Endothelial cell of umbilical vein (primary cell): ENCODE measurements around the gene GFAP. TPM values are rescaled to one million over a fixed set of nuclear protein-coding genes. Genes with fewer than 3 reads are reported as not detected.

Experiments used
- BruUV-seq: library from RNA; stranded (reverse); fragments of 400-500 nt; replicated peaks from 2 replicates; lab custom pipeline; 2021; lab: Mats Ljungman, UMichigan
- CTCF ChIA-PET: fragments of 300-600, 350-600 bp; sonication (Branson Sonifier 250); formaldehyde crosslinking; loops from one replicate; lab custom pipeline; 2021; ENCODE audit warnings: antibody characterized with exemption, inconsistent platforms; lab: Charles Lee
- POLR2A ChIA-PET: fragments of 300-600, 350-600 bp; sonication (Branson Sonifier 250); formaldehyde crosslinking; loops from one replicate; lab custom pipeline; 2021; ENCODE audit warnings: antibody characterized with exemption, inconsistent platforms; lab: Charles Lee
- DNase-seq: peaks from one replicate; pipeline ENCODE4 v3.0.0-alpha.2; 2011; ENCODE audit warnings: low read depth, low spot score
- FAIRE-seq: peaks from 2 replicates; lab custom pipeline; 2011; peaks lifted over from hg19 to GRCh38; lab: Jason Lieb, UNC
- H2AFZ ChIP-seq: 2 replicates; pipeline ENCODE4 v1.6.0; 2012; ENCODE audit warnings: low read depth, low read length, control low read depth, inconsistent platforms
- H3K27ac ChIP-seq: 2 replicates; pipeline ENCODE4 v1.5.1; 2011; ENCODE audit warnings: low read depth, mild to moderate bottlenecking, control low read depth, low read length, moderate library complexity; ENCODE audit not compliant: insufficient read depth
- H3K27me3 ChIP-seq, 2 experiments: 2 replicates each; pipeline versions ENCODE4 v1.6.0 to v1.6.1; 2011; ENCODE audit warnings: low read length in 2 of 2, mixed read lengths in 1 of 2; ENCODE audit not compliant: control insufficient read depth in 2 of 2, insufficient read depth in 2 of 2
- H3K36me3 ChIP-seq, 2 experiments: 2 replicates in 1 of 2; 3 replicates in 1 of 2; pipeline ENCODE4 v1.5.1; 2011; ENCODE audit warnings: low read length in 2 of 2, mild to moderate bottlenecking in 1 of 2, moderate library complexity in 1 of 2; ENCODE audit not compliant: control insufficient read depth in 2 of 2, insufficient read depth in 2 of 2; ENCODE audit errors: extremely low read depth in 1 of 2
- H3K4me1 ChIP-seq: 3 replicates; pipeline ENCODE4 v1.5.1; 2011; ENCODE audit warnings: mild to moderate bottlenecking, low read length; ENCODE audit not compliant: control insufficient read depth, insufficient read depth; ENCODE audit errors: extremely low read depth
- H3K4me2 ChIP-seq: 2 replicates; pipeline ENCODE4 v1.6.1; 2011; ENCODE audit warnings: low read length, control low read depth, mixed read lengths; ENCODE audit not compliant: insufficient read depth
- H3K4me3 ChIP-seq, 3 experiments: fragments of 200-600 bp in 1 of 3; sonication (generic), shearing (Covaris generic) in 1 of 3; replicated peaks in 1 of 3; 2 replicates each; pipeline ENCODE4 v1.5.1; 2011 to 2016; ENCODE audit warnings: control low read depth in 3 of 3, low read length in 3 of 3, mild to moderate bottlenecking in 2 of 3, inconsistent platforms in 1 of 3, low read depth in 1 of 3, moderate library complexity in 1 of 3; ENCODE audit not compliant: insufficient read depth in 1 of 3
- H3K79me2 ChIP-seq: 2 replicates; pipeline ENCODE4 v1.6.0; 2012; ENCODE audit warnings: low read length, inconsistent platforms; ENCODE audit not compliant: control insufficient read depth, insufficient read depth
- H3K9ac ChIP-seq: replicated peaks from 2 replicates; pipeline ENCODE3; 2011; ENCODE audit warnings: low read length, control low read depth; ENCODE audit not compliant: insufficient read depth; ENCODE audit errors: extremely low read depth
- H3K9me1 ChIP-seq: replicated peaks from 3 replicates; pipeline ENCODE4 v1.6.0; 2011; ENCODE audit warnings: mild to moderate bottlenecking, low read length; ENCODE audit not compliant: control insufficient read depth, insufficient read depth; ENCODE audit errors: extremely low read depth
- H3K9me3 ChIP-seq: replicated peaks from 2 replicates; pipeline ENCODE4 v1.5.1; 2012; ENCODE audit warnings: low read length, inconsistent platforms; ENCODE audit not compliant: control insufficient read depth, insufficient read depth
- H4K20me1 ChIP-seq: replicated peaks from 2 replicates; pipeline ENCODE3; 2011; ENCODE audit warnings: mild to moderate bottlenecking, low read length; ENCODE audit not compliant: control insufficient read depth, insufficient read depth; ENCODE audit errors: extremely low read depth
- CTCF ChIP-seq, 2 donors: IDR thresholded peaks; 1 replicate in 1 of 2; 2 replicates in 1 of 2; pipeline ENCODE4 v1.5.1; 2011; ENCODE audit warnings: low read length in 2 of 2, mild to moderate bottlenecking in 2 of 2, moderate library complexity in 2 of 2, control low read depth in 1 of 2, inconsistent platforms in 1 of 2, low read depth in 1 of 2; ENCODE audit not compliant: insufficient read depth in 1 of 2; ENCODE audit errors: extremely low read depth in 1 of 2
- EZH2 ChIP-seq: IDR thresholded peaks from 2 replicates; pipeline ENCODE4 v1.6.1; 2012; ENCODE audit warnings: borderline replicate concordance, low read depth, mild to moderate bottlenecking, moderate library complexity, low read length, inconsistent platforms; ENCODE audit not compliant: severe bottlenecking
- FOS ChIP-seq: IDR thresholded peaks from 2 replicates; pipeline ENCODE4 v1.6.1; 2011; ENCODE audit warnings: mild to moderate bottlenecking, low read length, moderate library complexity, borderline replicate concordance; ENCODE audit not compliant: insufficient read depth
- GATA2 ChIP-seq: IDR thresholded peaks from 2 replicates; pipeline ENCODE4 v1.7.0; 2011; ENCODE audit warnings: low read depth, mild to moderate bottlenecking, moderate library complexity, mixed read lengths, low read length; ENCODE audit not compliant: insufficient read length, insufficient read depth
- JUN ChIP-seq: IDR thresholded peaks from 2 replicates; pipeline ENCODE4 v1.6.1; 2011; ENCODE audit warnings: borderline replicate concordance, low read depth; ENCODE audit not compliant: insufficient read length, insufficient read depth
- MYC ChIP-seq: IDR thresholded peaks from one replicate; pipeline ENCODE4 v1.6.1; 2011; ENCODE audit warnings: mild to moderate bottlenecking, low read depth, low read length
- POLR2A ChIP-seq: IDR thresholded peaks from 2 replicates; pipeline ENCODE4 v1.6.1; 2012; ENCODE audit warnings: low read depth, mild to moderate bottlenecking, control low read depth, low read length
- POLR2AphosphoS5 ChIP-seq: IDR thresholded peaks from 2 replicates; pipeline ENCODE4 v1.6.1; 2012; ENCODE audit warnings: low read depth, mild to moderate bottlenecking, control low read depth, low read length, moderate library complexity; ENCODE audit not compliant: insufficient read depth
- dilution Hi-C: fragments of 300-500 bp; cut with MboI; formaldehyde crosslinking; loops from one replicate; pipeline ENCODE4 v1.15.0; 2019; ENCODE audit warnings: low sequenced_read_pairs; ENCODE audit not compliant: extremely low pct_ligation_motif_present
- intact Hi-C: fragments of 100-400 bp; cut with micrococcal nuclease; formaldehyde crosslinking; loops from one replicate; pipeline ENCODE4 v1.10.0; 2022
- polyA plus RNA-seq, 4 experiments: library from polyadenylated mRNA; depleted of rRNA in 3 of 4; stranded (reverse) in 3 of 4; unstranded in 1 of 4; fragments of >200 nt; gene quantifications; 2 replicates each; pipeline versions ENCODE4 v1.2.1 to v1.2.3, GENCODE V29; 2011 to 2012; ENCODE audit warnings: missing spikeins in 1 of 4
- total RNA-seq: library from RNA; stranded (reverse); gene quantifications from 2 replicates; pipeline ENCODE4 v1.2.3, GENCODE V29; 2021
- TF ChIP-seq, protein P1 (sequence below): IDR thresholded peaks from 2 replicates; pipeline ENCODE4 v1.6.1; 2011; ENCODE audit not compliant: insufficient read depth, insufficient read length

The GFAP gene
- total and polyA plus RNA-seq, 2 donors (not counting 3 experiments of a cell fraction or from before 2014, with no cell fraction given), result 0.07 to 0.42 TPM

- dilution Hi-C loops, result no loop called here
- BruUV-seq, result no TSS peak
- Histone ChIP-seq H3K4me1 (no peaks in the 10 kb centered on the region), H3K4me2 (no peak overlapping the region), H4K20me1 (no peaks in the 10 kb centered on the region), H3K27me3 (no peaks in the 10 kb centered on the region), H3K9me3 (no peaks in the 10 kb centered on the region), H3K36me3 (peaks cover 16 to 18% of the 10 kb centered on the region in 2 experiments), H3K9ac (no peak overlapping the region), H3K27ac (no peak overlapping the region), H3K79me2 (peaks cover 8% of the 10 kb centered on the region), H2AFZ (no peak overlapping the region), H3K9me1 (no peaks in the 10 kb centered on the region), H3K4me3 (no peak overlapping the region)
- intact Hi-C loops, result no loop called here
- POLR2A ChIA-PET, result no interaction called here
- CTCF ChIA-PET, result interaction anchor here (0.6 to 1.3 kb wide), 4 partner anchors 12 to 90 kb away, joined by 3 to 8 read pairs (median 4); partner anchors contain the start of gene C1QL1
- no peak for TF ChIP-seq POLR2AphosphoS5
- no peak for DNase-seq
- FAIRE-seq, result no peak
Measured at GRCh38 chr17:44932096-44932786, 16.9 kb upstream of the GFAP start.

GRCh38 chr17:44931376-44931775, 16.1 kb upstream of the GFAP start:
- intact Hi-C loops (no loop called here), dilution Hi-C loops (no loop called here)
- Histone ChIP-seq H3K9me3 (no peaks in the 10 kb centered on the region), H3K9ac (no peak overlapping the region), H3K27ac (no peak overlapping the region), H3K4me3 (no peak overlapping the region), H4K20me1 (no peaks in the 10 kb centered on the region), H3K27me3 (no peaks in the 10 kb centered on the region), H3K79me2 (peaks cover 4% of the 10 kb centered on the region), H3K4me2 (no peak overlapping the region), H2AFZ (no peak overlapping the region), H3K36me3 (peaks cover 16 to 22% of the 10 kb centered on the region in 2 experiments), H3K4me1 (no peaks in the 10 kb centered on the region), H3K9me1 (no peaks in the 10 kb centered on the region)
- ChIA-PET CTCF (interaction anchor here (1.0 to 2.4 kb wide), 2 partner anchors 9 to 11 kb away, joined by 5 to 16 read pairs; no protein-coding TSS in a partner anchor), POLR2A (no interaction called here)
- FAIRE-seq (no peak), DNase-seq (no peak)
- no peak for TF ChIP-seq MYC
- TF ChIP-seq FOS, result no peak
- no peak for TF ChIP-seq CTCF (IDR thresholded peaks at IDR 0.05; ENCODE audit: extremely low read depth in 1 of 2, insufficient read depth in 1 of 2, low read depth in 1 of 2, low read length in 2 of 2)
- TF ChIP-seq JUN, result no peak
- TF ChIP-seq, protein P1, sequence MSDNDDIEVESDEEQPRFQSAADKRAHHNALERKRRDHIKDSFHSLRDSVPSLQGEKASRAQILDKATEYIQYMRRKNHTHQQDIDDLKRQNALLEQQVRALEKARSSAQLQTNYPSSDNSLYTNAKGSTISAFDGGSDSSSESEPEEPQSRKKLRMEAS, result no peak
- TF ChIP-seq POLR2A, result no peak
- no peak for TF ChIP-seq GATA2
- TF ChIP-seq POLR2AphosphoS5, result no peak
- TF ChIP-seq EZH2, result no peak
- BruUV-seq, result no TSS peak
